DMS153 treated with DMSO at 0.1 percent for 48 hours (cell line): Measurements from ENCODE around the gene SH3RF3.

ENCODE experiments used
- DNase-seq: peaks from one replicate; lab custom pipeline; 2025; ENCODE audit not compliant: unreplicated experiment; lab: John Stamatoyannopoulos, UW

Gene SH3RF3

DNA sequence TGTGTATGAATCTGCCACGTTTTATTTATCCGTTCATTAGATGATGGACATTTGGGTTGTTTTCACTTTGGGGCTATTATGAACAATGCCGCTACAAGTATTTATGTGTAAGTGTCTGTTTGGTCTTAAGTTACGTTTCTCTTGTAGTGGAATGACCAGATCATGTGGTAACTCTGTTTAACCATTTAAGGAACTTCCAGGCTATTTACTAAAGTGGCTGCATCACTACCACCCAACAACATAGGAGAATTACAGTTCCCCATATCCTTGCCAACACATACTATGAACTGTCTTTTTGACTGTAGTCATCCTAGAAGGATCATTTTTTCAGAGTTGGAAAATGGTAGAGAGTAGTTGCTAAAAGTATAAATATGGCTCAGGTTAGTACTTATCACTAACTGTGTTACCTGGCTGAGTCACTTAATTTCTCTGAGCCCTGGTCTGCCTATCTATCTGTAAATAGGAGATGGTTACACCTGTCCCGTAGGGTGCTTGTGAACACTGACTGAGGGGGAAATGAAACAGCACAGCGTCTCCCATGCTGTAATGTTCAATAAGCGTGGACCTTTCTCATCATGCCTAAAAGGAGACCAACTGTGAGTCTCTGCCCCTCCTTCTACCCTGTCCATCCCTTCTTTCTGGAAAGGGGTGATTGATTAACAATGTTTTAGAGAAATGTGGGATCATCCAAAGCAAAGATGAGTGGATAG is 103.1 kb downstream of the SH3RF3 start:
- DNase-seq: no peak

GRCh38 chr2:109232909-109233308 is 103.9 kb downstream of the SH3RF3 start:
- no peak for DNase-seq

GRCh38 chr2:109233643-109234042 is 104.6 kb downstream of the SH3RF3 start:
- no peak for DNase-seq

DNA sequence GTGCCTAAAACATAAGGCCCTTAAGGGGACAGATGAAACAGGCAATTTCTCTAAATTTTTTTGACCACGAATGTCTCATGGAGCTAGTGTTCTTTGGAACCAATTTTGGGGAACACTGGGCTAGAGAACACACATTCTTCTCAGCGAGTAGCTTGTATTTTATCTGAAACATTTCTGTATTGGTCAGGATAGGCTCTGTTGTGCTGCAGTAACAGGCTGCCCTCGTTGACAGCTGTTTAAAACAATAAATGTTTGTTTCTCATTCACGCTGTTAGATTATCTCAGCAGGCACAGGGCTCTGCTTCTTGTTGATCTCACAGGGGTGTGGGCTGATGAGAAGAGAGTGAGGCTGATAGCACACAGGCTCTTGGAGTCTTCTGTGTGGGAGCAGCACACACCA is 105.3 kb downstream of the SH3RF3 start:
- DNase-seq: no peak

DNA sequence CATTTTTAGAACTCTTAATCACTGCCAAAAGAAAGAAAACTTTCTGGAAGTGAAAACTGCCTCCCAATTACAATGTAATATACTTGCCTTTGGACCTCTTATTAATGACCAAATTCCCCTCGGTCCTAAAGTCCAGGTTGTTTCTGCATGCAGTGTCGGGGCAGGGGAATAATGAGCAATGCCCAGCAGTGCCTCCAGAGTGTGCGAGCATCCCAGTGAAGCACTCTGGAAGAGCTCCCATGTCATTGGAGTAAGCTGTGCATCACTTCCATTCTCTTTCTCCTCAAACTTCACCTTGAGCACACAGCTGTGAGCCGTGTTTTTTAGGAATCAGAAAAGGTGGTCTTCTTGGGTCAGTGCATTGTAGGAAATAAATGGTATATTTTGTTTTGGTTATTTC is 107.1 kb downstream of the SH3RF3 start:
- no peak for DNase-seq

GRCh38 chr2:109237792-109238191 is 108.8 kb downstream of the SH3RF3 start:
- no peak for DNase-seq

DNA sequence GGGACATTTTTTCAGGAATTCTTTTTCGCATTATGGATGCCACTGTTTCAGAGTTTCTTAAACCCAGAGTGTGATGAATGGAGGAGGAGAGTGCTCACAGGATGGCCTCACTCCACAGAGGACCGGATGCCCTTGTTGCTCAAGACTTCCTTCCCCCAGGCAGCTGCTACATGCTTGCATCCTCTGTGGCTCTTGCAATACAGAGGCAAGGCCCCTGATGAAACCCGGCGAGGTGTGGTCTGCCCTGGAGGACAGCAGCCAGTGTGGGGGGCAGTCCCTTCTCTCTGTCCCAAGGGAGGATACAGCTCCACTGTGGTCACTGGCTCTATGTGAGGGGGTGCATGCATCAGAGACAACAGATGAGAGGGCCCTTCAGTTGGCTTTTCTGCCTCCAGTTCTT is 109.6 kb downstream of the SH3RF3 start:
- DNase-seq: no peak

DNA sequence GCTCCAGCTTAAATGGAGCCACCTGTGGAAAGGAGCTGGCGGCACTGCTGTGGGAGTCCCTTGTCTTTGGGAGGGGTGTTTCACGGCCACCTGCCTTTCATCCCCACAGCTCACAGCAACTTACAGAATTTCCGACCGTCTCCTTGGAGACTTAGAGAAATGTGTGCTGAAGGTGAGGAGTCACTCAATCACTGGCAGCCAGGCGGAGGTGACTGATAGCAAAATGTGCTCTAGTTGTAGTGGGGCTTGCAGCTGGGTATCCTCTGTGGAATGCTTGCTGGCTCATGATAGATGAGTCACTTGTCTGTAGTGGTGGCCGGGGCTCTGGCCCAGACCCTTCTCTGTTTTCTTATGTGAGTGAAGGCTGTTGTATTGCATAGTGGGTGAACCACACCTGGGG is 110.7 kb downstream of the SH3RF3 start:
- DNase-seq: no peak

GRCh38 chr2:109242210-109242653 is 113.2 kb downstream of the SH3RF3 start:
- no peak for DNase-seq

GRCh38 chr2:109242654-109243331 is 113.8 kb downstream of the SH3RF3 start:
- no peak for DNase-seq

DNA sequence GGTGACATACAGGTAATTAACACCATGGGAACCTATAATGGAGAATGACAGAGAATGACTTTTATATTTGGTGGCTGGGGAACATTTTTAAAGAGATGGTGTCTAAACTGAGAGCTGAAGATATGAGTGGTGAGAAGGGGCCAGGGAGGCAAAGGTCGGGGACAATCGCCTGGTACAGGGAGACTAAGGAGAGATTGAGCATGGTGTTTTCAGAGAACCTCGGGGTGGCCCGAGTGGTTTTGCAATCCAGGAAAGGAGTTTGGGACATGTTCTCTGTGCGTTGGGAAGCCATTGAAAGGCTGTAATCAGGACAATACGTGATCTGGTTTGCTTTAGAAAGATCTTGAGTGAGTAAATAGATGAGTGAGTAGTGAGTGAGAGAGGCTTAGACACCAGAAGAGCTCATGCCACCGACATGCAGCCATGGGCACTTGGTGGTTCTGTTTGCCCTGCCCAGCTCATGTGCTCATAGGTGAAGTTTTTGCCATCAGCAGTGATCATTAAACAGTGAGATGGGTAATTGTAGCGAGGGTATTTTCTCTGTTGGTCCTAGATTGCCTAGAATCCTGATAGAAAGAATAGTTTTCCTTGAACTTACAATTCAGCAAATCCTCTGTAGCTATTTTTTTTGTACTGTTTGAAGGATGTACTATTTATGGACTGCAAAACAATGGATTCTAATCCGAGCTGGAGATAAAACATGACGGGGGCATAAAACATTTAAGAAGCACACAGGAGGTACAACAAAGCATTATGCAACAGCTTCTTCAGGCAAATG is 114.7 kb downstream of the SH3RF3 start:
- DNase-seq: no peak

- no peak for DNase-seq
Measured at GRCh38 chr2:109244304-109244582, 115.2 kb downstream of the SH3RF3 start.

DNA sequence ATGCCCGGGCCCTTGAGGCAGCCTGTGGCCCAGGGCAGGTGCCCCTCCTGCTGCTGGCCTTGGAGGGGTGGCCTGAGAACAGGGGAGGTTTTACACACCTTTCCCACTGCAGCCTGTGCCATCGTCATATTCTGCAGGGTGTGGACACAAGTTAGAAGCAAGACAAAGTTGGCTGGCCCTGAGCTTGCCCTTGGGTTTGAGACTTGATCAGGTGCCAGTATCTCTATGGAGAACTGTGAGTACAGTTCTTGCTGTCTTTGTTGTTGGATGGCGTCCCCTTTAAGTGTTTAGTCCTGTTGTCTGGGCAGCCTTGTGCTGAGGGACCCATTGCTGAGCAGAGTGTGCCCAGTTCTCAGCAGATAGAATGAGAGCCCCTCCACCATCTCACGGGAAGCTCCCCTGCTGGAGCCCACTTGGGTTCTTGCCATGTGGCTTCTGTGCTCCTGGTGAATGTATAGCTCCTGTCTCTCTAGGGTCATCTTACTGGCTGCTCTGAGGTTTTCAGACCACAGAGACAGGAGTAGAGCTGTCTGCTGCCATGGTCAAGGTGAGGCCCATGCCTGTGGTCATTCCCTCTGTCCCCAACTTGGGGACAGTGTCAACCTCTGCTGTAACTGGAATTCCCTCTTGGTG is 115.9 kb downstream of the SH3RF3 start:
- no peak for DNase-seq

DNA sequence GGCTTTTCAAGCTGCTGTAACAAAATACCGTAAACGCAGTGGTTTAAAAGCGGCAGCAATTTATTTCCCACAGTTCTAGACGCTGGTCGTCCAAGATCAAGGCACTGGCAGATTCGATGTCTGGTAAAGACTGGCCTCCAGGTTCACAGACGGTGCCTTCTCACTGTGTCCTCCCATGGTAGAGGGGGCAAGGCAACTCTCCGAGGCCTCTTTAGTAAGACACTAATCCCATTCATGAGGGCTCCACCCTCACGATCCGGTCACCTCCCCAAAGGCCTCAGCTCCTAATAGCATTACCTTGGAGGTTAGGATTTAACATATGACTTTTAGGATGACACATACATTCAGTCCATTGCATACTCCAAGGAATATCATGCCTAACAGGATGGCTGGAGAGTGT is 117.2 kb downstream of the SH3RF3 start:
- no peak for DNase-seq

DNA sequence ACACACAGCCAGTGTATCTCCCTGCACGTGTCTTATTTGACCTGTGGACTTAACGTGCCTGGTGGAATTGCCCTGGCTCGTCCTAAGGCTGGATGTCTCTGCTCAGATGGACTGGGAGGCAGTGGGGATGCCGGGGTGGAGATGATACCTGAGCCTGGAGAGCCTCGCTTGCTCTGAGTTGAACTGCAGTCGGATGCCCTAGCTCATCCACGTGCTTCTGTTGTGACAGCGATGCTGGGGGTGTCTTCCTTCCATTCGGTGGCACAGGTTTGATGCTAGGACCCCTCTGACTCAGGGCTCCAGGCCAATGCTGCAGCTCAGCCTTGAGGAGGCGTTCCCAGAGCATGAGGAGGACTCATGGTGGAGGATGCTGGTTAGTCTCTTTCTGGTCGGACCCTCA is 117.6 kb downstream of the SH3RF3 start:
- DNase-seq: no peak

DNA sequence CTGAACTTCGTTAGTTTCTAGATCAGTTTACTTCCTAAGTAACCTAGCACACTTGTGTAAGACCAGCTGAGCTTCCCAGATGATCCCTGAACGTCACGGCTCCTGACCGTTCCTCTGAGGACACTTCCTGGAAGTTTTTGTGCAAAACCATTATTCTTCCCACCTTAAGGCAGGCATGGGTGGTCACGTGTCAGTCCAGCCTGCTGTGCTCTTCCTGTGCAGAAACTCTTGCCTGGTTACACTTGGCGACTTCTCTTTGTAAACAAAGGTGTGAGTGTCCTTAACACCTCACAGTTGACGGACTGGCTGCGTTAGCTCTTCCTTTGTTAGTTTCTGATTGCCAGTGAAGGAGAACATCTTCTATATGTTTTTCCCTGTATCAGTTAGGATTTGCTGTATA is 118.3 kb downstream of the SH3RF3 start:
- DNase-seq: no peak

GRCh38 chr2:109247812-109248211 is 118.8 kb downstream of the SH3RF3 start:
- no peak for DNase-seq

DNA sequence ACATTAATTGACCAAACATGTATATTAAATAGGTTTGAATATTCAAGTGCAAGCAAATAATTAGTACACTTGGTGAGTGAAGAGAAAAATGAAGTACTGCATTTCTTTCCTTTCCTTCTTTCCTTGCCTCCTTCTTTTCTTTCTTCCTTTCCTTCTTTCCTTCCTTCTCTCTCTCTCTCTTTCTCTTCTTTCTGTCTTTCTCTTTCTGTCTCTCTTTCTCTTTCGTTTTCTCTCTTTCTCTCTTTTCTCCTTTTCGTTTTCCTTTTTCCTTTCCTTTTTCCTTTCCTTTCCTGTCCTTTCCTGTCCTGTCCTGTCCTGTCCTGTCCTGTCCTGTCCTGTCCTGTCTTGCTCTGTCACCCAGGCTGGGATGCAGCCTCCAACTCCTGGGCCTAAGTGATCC is 119.6 kb downstream of the SH3RF3 start:
- DNase-seq: no peak

GRCh38 chr2:109253217-109253616 is 124.2 kb downstream of the SH3RF3 start:
- no peak for DNase-seq

GRCh38 chr2:109254174-109254904 is 125.3 kb downstream of the SH3RF3 start:
- DNase-seq: no peak

DNA sequence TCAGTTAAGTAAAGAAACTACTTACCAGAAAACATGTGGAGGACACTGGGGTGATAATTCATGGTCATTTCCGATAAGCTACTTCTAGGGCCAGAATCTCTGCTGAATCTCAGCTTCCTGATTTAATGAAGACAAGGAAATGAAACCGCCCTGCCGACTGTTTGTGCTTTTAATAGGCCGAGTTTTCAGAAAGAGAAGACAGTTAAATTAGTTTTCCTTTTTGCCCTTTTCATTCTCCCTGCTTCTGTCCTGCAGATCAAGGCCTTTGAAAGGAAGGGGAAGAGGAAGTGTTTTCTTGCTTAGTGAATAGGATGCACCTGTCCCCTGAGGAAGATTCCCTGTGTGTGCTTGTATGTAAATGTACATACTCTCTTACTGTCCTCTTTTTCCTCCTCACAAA is 126.6 kb downstream of the SH3RF3 start:
- DNase-seq: no peak
